Ascending aorta (tissue), 2 donors: ENCODE results near the gene MET. TPM values are rescaled to one million over a fixed set of nuclear protein-coding genes. Genes with fewer than 3 reads are reported as not detected.

Experiments used
- DNase-seq, 2 donors: peaks; one replicate each; pipeline ENCODE4 v3.0.0-alpha.2; 2019; ENCODE audit warnings: low spot score in 2 of 2
- H3K27ac ChIP-seq, 2 donors: fragments of 200-600 bp; sonication (generic); one replicate each; pipeline ENCODE4 v1.5.1; 2016 to 2017; ENCODE audit warnings: mild to moderate bottlenecking in 1 of 2
- H3K27me3 ChIP-seq: fragments of 200-600 bp; sonication (generic); one replicate; pipeline ENCODE4 v1.5.1; 2017
- H3K36me3 ChIP-seq, 2 donors: fragments of 200-600 bp; sonication (generic); one replicate each; pipeline ENCODE4 v1.5.1; 2016
- H3K4me1 ChIP-seq, 2 donors: fragments of 200-600 bp; sonication (generic); one replicate each; pipeline ENCODE4 v1.5.1; 2016 to 2017; ENCODE audit warnings: mild to moderate bottlenecking in 1 of 2
- H3K4me3 ChIP-seq, 2 donors: fragments of 200-600 bp; sonication (generic); one replicate each; pipeline ENCODE4 v1.5.1; 2016 to 2017; ENCODE audit warnings: mild to moderate bottlenecking in 1 of 2
- H3K9me3 ChIP-seq, 2 donors: fragments of 200-600 bp; sonication (generic); one replicate each; pipeline ENCODE4 v1.5.1; 2016
- intact Hi-C: fragments of 100-400 bp; cut with DNase I; formaldehyde crosslinking; loops from one replicate; pipeline ENCODE4 v1.15.1; 2023
- total RNA-seq: library from RNA; depleted of rRNA; stranded (reverse); fragments of >200 nt; gene quantifications from one replicate; pipeline ENCODE4 v1.1.0, GENCODE V29; 2016
- TF ChIP-seq, protein P1 (sequence below), 3 experiments: fragments of 200-600 bp in 2 of 3; fragments of 450-650 bp in 1 of 3; sonication (generic) in 2 of 3; IDR thresholded peaks; one replicate each; pipeline ENCODE4 v1.5.1; 2016 to 2019; ENCODE audit warnings: antibody characterized with exemption in 3 of 3, mild to moderate bottlenecking in 1 of 3, moderate library complexity in 1 of 3

Gene MET
- total RNA-seq, 1 donor from 2014 or later = 29.5 TPM

DNA sequence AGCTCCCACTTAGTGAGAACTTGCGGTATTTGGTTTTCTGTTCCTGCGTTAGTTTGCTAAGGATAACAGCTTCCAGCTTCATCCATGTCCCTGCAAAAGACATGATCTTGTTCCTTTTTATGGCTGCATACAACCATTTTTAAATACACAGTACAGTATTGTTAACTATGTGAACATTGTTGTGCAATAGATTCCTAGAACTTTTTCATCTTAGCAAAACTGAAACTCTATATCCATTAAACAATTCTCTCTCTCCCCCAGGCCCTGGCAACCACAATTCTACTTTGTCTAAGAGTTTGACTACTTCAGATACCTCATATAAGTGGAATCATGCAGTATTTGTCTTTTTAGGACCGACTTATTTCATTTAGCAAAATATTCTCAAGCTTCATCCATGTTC, 118.0 kb downstream of the MET start:
- H3K9me3 ChIP-seq = no peaks in the 10 kb centered on the region
- TF ChIP-seq, protein P1, sequence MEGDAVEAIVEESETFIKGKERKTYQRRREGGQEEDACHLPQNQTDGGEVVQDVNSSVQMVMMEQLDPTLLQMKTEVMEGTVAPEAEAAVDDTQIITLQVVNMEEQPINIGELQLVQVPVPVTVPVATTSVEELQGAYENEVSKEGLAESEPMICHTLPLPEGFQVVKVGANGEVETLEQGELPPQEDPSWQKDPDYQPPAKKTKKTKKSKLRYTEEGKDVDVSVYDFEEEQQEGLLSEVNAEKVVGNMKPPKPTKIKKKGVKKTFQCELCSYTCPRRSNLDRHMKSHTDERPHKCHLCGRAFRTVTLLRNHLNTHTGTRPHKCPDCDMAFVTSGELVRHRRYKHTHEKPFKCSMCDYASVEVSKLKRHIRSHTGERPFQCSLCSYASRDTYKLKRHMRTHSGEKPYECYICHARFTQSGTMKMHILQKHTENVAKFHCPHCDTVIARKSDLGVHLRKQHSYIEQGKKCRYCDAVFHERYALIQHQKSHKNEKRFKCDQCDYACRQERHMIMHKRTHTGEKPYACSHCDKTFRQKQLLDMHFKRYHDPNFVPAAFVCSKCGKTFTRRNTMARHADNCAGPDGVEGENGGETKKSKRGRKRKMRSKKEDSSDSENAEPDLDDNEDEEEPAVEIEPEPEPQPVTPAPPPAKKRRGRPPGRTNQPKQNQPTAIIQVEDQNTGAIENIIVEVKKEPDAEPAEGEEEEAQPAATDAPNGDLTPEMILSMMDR (IDR thresholded peaks at IDR 0.05) = no peak
- no peaks in the 10 kb centered on the region for H3K27me3 ChIP-seq
- H3K4me1 ChIP-seq = no peaks in the 10 kb centered on the region
- no peaks in the 10 kb centered on the region for H3K36me3 ChIP-seq
- intact Hi-C loops = no loop called here
- DNase-seq = no peak
- H3K4me3 ChIP-seq = no peak overlapping the region
- H3K27ac ChIP-seq = no peak overlapping the region

DNA sequence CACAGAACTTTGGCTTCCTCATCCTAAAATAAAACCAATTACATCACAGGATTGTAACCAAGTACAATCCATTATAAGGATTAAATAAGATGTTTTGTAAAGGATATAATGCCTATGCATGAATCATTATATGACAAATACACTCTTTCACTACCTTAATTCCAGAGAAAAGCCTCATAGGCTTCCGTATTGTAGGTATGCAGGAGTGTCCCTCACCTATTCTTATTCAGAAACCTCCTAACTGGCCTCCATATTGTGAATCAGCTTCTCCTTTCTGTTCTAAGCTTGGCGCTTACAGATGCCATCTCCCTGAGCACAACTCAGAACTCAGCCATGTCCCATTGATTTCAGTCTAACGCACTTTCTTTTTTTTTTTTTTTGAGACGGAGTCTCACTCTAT, 120.8 kb downstream of the MET start:
- TF ChIP-seq, protein P1 (IDR thresholded peaks at IDR 0.05) = no peak
- H3K4me3 ChIP-seq = no peak overlapping the region
- H3K36me3 ChIP-seq = no peaks in the 10 kb centered on the region
- intact Hi-C loops = no loop called here
- no peaks in the 10 kb centered on the region for H3K4me1 ChIP-seq
- H3K27ac ChIP-seq = no peak overlapping the region
- H3K27me3 ChIP-seq = no peaks in the 10 kb centered on the region
- DNase-seq = no peak
- no peaks in the 10 kb centered on the region for H3K9me3 ChIP-seq

DNA sequence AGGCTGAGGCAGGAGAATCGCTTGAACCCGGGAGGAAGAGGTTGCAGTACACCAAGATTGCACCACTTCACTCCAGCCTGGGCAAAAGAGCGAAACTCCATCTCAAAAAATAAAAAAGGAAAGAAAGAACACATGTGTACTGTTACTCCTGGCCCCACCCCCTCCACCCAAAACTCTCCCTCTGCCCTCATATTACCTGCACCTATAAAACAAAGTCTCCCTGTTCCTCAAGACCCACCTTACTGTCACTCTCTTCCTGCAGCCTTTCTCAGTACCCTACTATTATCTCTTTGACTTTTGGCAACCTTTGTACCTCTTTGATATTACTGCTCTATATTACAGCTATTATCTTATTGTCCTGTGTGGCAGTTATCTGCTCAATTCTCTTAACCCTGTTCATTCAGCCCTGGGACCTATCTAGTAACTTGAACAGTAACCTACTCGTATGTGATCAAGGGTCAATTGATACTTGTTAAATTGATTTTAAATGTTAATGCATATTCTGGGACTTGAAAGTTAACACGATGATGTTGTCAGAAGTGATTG, 121.9 kb downstream of the MET start:
- no peak for DNase-seq
- Histone ChIP-seq H3K36me3 (no peaks in the 10 kb centered on the region), H3K27me3 (no peaks in the 10 kb centered on the region), H3K4me1 (no peaks in the 10 kb centered on the region), H3K27ac (no peak overlapping the region), H3K4me3 (no peak overlapping the region), H3K9me3 (no peaks in the 10 kb centered on the region)
- TF ChIP-seq, protein P1 (IDR thresholded peaks at IDR 0.05) = no peak
- intact Hi-C loops = no loop called here

DNA sequence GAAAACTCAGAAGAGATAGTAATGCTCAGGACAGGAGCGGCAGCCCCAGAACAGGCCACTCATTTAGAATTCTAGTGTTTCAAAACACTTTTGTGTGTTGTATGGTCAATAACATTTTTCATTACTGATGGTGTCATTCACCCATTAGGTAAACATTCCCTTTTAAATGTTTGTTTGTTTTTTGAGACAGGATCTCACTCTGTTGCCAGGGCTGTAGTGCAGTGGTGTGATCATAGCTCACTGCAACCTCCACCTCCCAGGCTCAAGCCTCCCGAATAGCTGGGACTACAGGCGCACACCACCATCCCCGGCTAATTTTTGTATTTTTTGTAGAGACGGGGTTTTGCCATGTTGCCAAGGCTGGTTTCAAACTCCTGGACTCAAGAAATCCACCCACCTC, 124.5 kb downstream of the MET start:
- Histone ChIP-seq H3K4me1 (no peaks in the 10 kb centered on the region), H3K4me3 (no peak overlapping the region), H3K36me3 (no peaks in the 10 kb centered on the region), H3K27ac (no peak overlapping the region), H3K9me3 (no peaks in the 10 kb centered on the region), H3K27me3 (no peaks in the 10 kb centered on the region)
- TF ChIP-seq, protein P1 (IDR thresholded peaks at IDR 0.05) = no peak
- intact Hi-C loops = no loop called here
- DNase-seq = no peak

DNA sequence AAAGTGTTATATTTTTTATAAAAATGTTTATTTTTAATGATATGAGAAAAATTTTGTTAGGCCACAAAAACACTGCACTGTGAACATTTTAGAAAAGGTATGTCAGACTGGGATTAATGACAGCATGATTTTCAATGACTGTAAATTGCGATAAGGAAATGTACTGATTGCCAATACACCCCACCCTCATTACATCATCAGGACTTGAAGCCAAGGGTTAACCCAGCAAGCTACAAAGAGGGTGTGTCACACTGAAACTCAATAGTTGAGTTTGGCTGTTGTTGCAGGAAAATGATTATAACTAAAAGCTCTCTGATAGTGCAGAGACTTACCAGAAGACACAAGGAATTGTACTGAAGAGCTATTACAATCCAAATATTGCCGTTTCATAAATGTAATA, 125.6 kb downstream of the MET start:
- no peak overlapping the region for H3K4me3 ChIP-seq
- TF ChIP-seq, protein P1 (IDR thresholded peaks at IDR 0.05) = no peak
- H3K27me3 ChIP-seq = no peaks in the 10 kb centered on the region
- DNase-seq = no peak
- no peak overlapping the region for H3K27ac ChIP-seq
- H3K36me3 ChIP-seq = no peaks in the 10 kb centered on the region
- intact Hi-C loops = no loop called here
- H3K4me1 ChIP-seq = peaks cover 0 to 5% of the 10 kb centered on the region in 2 donors
- H3K9me3 ChIP-seq = no peaks in the 10 kb centered on the region

DNA sequence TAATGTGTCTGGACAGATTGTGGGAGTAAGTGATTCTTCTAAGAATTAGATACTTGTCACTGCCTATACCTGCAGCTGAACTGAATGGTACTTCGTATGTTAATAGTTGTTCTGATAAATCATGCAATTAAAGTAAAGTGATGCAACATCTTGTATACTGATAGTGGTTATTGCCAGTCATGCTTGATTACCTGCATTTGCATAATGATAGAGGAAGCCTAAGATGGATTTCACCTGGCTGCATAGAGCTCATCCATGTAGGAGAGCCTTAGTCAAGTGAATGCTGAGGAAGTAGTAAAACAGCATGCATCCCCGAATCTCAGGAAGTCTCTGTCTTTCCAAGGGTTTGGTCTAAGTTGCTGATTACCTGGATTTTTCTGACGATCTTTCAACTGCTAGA, 126.2 kb downstream of the MET start:
- peaks cover 0 to 9% of the 10 kb centered on the region in 2 donors for H3K4me1 ChIP-seq
- no peak overlapping the region for H3K4me3 ChIP-seq
- DNase-seq = no peak
- H3K27me3 ChIP-seq = no peaks in the 10 kb centered on the region
- H3K36me3 ChIP-seq = no peaks in the 10 kb centered on the region
- TF ChIP-seq, protein P1 (IDR thresholded peaks at IDR 0.05) = no peak
- intact Hi-C loops = no loop called here
- no peak overlapping the region for H3K27ac ChIP-seq
- H3K9me3 ChIP-seq = no peaks in the 10 kb centered on the region
